ENCODE data around the gene GPR78.

DNA sequence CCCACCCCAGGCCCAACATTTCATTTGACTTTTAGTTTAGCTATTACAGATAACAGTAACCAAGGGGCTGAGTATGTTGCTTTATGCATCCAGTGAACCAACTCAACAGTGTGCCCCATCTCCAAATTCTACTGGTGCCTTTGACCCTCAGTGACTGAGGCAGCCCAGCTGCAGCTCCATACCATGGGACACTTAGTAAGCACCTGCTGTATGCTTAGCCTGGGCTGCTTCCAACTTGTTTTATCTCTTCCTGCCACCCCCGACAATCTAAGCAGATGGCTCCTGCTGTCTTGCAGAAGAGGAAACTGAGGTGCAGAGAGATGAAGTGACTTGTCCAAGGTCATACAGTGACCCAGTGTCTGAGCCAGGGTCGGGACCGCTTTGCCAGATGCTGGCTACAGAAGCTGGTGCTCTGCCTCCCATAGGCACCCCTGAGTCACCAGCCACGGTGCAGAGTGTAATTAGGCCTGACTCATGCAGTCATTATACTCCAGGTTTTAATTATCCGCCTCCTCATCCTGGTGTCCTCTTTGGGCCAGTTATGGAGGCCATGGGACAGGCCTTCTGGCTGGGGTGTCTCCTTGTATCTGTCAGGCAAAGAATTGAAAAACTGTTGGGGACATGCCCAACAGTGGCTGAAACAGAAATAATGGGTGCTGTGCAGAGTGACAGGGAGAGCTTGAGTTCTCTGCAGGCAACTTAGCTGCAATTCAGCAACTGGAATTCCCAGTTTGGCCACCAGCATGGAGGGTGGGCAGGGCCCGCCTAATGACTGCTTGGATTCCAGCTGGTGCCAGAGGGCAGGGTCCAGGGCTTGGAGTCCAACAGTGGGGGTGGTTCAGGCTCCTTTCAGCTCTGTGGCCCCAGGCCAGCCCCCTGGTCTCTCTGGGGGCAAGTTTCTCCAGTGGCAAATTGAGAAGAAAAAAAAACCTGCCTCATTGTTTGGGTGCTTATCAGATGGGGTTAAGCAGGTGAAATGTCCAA is 8.2 kb upstream of the GPR78 start:
- TF ChIP-seq, protein P1, sequence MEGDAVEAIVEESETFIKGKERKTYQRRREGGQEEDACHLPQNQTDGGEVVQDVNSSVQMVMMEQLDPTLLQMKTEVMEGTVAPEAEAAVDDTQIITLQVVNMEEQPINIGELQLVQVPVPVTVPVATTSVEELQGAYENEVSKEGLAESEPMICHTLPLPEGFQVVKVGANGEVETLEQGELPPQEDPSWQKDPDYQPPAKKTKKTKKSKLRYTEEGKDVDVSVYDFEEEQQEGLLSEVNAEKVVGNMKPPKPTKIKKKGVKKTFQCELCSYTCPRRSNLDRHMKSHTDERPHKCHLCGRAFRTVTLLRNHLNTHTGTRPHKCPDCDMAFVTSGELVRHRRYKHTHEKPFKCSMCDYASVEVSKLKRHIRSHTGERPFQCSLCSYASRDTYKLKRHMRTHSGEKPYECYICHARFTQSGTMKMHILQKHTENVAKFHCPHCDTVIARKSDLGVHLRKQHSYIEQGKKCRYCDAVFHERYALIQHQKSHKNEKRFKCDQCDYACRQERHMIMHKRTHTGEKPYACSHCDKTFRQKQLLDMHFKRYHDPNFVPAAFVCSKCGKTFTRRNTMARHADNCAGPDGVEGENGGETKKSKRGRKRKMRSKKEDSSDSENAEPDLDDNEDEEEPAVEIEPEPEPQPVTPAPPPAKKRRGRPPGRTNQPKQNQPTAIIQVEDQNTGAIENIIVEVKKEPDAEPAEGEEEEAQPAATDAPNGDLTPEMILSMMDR (IDR thresholded peaks at IDR 0.05), result no peak
- TF ChIP-seq POLR2A (IDR thresholded peaks at IDR 0.05), result no peak
